SK-N-MC (cell line): Measurements from ENCODE around the gene POLR3E.

Experiments
- EZH2 ChIP-seq: fragments of 200-600 bp; sonication (generic); IDR thresholded peaks from one replicate; pipeline ENCODE4 v1.6.1; 2017; ENCODE audit warnings: antibody characterized with exemption
- FOXP2 ChIP-seq: optimal IDR thresholded peaks from 2 replicates; pipeline ENCODE3; 2011; ENCODE audit warnings: mild to moderate bottlenecking, moderate library complexity; ENCODE audit not compliant: insufficient read depth; ENCODE audit errors: extremely low read length, control extremely low read depth
- POLR2AphosphoS5 ChIP-seq: IDR thresholded peaks from 2 replicates; pipeline ENCODE4 v1.6.1; 2012; ENCODE audit warnings: mild to moderate bottlenecking, low read depth, low read length, borderline replicate concordance

DNA sequence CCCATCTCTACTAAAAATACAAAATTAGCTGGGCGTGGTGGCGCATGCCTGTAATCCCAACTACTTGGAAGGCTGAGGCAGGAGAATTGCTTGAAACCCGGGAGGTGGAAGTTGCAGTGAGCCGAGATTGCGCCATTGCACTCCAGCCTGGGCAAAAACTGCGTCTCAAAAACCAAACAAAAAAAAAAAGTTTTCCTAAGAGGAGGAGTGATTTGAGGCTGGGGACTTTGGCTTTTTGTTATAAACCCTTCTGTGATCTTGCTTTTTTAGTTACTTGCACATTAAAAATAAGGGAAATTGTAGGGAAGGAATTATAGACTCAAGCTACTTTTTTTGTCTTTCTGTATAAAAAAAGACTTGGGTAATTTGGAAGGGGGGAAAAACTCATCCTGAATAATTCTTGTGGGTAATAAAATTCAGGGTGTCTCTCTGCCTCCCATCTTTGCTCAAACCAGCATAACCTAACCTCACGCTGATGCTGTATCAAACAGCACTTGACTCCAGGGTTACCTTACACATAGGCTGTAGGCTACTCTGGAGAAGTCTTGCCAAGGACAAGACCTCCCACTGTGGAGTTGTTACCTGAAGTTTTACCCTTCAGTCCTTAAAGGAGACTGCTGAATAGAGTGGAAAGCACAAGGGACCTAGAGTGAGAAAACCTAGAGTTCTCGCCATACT lies 78.9 kb downstream of the POLR3E start:
- no peak for TF ChIP-seq POLR2AphosphoS5
- TF ChIP-seq EZH2, result no peak
- no peak for TF ChIP-seq FOXP2
